ENCODE data around the gene PRUNE2.

The PRUNE2 gene

DNA sequence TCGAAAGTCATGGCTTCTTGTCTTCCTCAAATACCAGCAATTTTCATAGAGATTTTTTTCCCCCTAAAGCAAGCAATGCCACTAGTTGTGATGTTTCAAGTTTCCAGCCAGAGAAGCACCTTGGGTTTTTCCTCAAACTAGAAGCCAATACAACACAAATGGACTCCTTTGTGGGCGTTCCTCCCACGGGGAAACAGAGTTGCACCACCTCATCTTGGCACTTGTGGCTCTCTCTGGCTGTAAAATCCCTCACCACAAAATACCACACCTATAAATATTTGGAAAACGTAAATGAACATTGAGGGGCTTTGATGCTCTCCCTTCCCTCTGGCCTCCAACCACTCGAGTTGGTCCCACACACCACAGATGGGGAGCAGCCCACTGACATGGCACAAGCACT lies 208.8 kb downstream of the PRUNE2 start:
- DNase-seq (ENCODE audit: low read depth, low spot score): no peak
- TF ChIP-seq, protein P1, sequence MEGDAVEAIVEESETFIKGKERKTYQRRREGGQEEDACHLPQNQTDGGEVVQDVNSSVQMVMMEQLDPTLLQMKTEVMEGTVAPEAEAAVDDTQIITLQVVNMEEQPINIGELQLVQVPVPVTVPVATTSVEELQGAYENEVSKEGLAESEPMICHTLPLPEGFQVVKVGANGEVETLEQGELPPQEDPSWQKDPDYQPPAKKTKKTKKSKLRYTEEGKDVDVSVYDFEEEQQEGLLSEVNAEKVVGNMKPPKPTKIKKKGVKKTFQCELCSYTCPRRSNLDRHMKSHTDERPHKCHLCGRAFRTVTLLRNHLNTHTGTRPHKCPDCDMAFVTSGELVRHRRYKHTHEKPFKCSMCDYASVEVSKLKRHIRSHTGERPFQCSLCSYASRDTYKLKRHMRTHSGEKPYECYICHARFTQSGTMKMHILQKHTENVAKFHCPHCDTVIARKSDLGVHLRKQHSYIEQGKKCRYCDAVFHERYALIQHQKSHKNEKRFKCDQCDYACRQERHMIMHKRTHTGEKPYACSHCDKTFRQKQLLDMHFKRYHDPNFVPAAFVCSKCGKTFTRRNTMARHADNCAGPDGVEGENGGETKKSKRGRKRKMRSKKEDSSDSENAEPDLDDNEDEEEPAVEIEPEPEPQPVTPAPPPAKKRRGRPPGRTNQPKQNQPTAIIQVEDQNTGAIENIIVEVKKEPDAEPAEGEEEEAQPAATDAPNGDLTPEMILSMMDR (IDR thresholded peaks at IDR 0.05; ENCODE audit: insufficient read depth, low read length, missing control alignments): no peak
- POLR2A ChIA-PET: no interaction called here
- H3K4me3 ChIP-seq (ENCODE audit: low read depth, low read length): no peak overlapping the region
- CTCF ChIA-PET: interaction anchor here (11.8 kb wide), 1 partner anchor 34 kb away, joined by 179 read pairs; no protein-coding TSS in a partner anchor

DNA sequence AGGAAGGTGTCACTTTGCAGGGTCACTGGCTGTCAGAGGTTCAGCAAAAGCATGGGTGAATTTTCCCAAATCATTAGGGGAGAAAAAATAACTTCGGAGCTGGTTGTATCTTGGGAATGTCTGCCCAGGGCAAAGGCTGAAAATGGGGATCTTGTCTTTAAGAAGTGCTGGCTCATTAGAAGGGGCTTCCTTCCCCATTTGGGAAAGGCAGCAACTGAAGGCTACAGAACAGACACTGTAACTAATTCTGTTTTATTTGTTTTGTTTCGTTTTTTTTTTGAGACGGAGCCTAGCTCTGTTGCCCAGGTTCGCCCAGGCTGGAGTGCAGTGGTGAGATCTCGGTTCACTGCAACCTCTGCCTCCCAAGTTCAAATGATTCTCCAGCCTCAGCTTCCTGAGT lies 212.0 kb downstream of the PRUNE2 start:
- ChIA-PET CTCF (interaction anchor here (1.1 kb wide), 1 partner anchor 10 kb away, joined by 5 read pairs; no protein-coding TSS in a partner anchor), POLR2A (no interaction called here)

DNA sequence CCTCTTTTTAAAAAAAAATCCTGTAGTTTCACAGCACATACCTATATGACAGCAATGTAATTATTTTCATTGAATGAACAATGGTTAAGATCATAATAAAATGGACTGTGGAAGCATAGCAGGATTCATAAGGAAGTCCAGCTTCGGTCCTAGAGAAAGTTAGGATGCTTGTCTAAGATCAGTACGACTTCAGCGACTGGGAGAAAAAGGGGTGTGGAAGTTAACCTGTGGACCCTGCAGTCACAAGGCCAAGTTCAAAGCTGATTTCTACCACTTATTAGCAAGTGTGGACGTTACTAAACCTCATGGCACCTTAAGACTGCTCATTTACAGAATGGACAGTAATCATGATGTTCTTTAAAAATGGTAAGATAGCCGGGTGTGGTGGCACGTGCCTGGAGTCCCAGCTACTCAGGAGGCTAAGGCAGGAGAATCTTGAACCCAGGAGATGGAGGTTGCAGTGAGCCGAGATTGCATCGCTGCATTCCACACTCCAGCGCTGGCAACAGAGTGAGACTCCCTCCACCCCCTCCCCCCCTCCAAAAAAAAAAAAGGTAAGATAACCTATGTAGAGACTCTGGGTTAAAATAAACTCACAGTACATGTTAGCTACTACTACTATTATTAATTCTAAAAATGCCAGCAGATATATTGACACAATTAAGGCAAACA lies 213.3 kb downstream of the PRUNE2 start:
- no peak overlapping the region for H3K4me3 ChIP-seq (ENCODE audit: low read depth, low read length)
- CTCF ChIA-PET: interaction anchor here (1.3 to 2.4 kb wide), 3 partner anchors 11 to 33 kb away, joined by 3 to 11 read pairs (median 7); no protein-coding TSS in a partner anchor
- DNase-seq (ENCODE audit: low read depth, low spot score): no peak
- TF ChIP-seq, protein P1 (IDR thresholded peaks at IDR 0.05; ENCODE audit: insufficient read depth, low read length, missing control alignments): no peak
- POLR2A ChIA-PET: no interaction called here

More for the DNA sequence above, 212.0 kb downstream of the PRUNE2 start:
- TF ChIP-seq, protein P1 (IDR thresholded peaks at IDR 0.05; ENCODE audit: insufficient read depth, low read length, missing control alignments): no peak
- no peak for DNase-seq (ENCODE audit: low read depth, low spot score)
- no peak overlapping the region for H3K4me3 ChIP-seq (ENCODE audit: low read depth, low read length)

DNA sequence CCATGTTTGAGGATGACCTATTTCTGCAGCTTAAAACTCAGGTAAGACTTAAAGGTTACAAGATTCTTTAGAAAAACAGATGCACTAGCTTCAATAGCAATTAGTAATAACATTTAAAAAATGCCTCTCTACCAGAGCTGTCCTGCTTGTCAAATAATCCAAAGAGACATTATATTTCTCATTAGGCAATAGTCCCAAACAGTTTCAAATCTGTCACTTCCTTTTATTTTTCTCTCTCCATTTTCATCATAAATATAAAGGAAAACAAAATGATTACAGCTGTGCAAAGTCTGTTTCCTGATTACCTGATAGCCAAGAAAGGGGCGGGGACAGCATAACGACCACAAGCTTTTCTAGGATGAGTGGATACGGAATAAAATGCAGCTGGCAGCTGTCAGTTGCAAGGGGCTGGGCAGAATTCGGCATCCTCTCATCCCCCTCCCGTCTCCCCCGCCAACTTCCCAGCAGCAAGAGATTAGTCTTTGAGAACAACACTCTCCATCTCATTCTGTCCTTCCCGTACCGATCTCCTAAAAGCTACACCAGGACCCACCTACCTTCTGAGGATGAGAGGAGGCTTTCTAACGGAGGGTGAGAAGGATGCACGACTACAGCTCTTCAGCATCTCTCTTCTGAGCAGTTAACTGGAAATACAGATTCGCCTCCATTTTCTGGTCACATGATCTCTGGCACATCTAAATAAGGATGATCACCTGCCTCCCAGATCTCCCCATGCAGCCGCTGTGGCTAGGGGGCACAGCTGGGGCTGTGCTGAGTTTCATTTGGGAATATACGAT lies 214.2 kb downstream of the PRUNE2 start:
- peak overlapping the region; percentile 29; the same call in 1 of the 2 replicates for H3K4me3 ChIP-seq (ENCODE audit: low read depth, low read length)
- no peak for DNase-seq (ENCODE audit: low read depth, low spot score)
- ChIA-PET CTCF (interaction anchor here (1.3 to 2.4 kb wide), 4 partner anchors 8 to 32 kb away, joined by 3 to 11 read pairs (median 6); no protein-coding TSS in a partner anchor), POLR2A (no interaction called here)
- TF ChIP-seq, protein P1 (IDR thresholded peaks at IDR 0.05; ENCODE audit: insufficient read depth, low read length, missing control alignments): no peak

DNA sequence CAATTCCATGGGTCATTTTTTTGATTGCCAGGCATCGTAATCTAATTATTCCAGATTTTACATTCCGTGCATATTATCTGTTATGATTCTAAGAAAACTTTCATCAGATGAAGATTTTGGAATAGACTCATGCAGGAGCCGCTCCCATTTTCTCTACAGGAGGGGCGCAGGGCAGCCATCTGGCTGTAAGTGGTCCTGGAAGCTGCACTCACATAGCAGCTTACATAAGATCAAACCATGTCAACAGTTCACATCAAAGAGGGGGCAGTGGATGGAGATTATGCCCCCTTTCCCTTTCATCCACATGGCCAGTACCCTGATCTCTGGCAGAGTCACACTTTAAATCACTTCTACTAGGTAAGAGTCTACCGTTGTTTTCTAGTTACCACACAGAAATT lies 214.9 kb downstream of the PRUNE2 start:
- H3K4me3 ChIP-seq (ENCODE audit: low read depth, low read length): no peak overlapping the region
- CTCF ChIA-PET: interaction anchor here (0.6 to 2.4 kb wide), 4 partner anchors 9 to 245 kb away, joined by 3 to 7 read pairs (median 4); no protein-coding TSS in a partner anchor
- POLR2A ChIA-PET: no interaction called here
- no peak for DNase-seq (ENCODE audit: low read depth, low spot score)
- TF ChIP-seq, protein P1 (IDR thresholded peaks at IDR 0.05; ENCODE audit: insufficient read depth, low read length, missing control alignments): no peak

All from AG04449 (cell line).